Gastroesophageal sphincter (tissue), 4 donors: Measurements from ENCODE around the gene UBE2E2. TPM values are rescaled to one million over a fixed set of nuclear protein-coding genes. Genes with fewer than 3 reads are reported as not detected.

Experiments
- ATAC-seq: fragments of 150-250 bp; one replicate; pipeline ENCODE4 v1.9.1; 2016; ENCODE audit warnings: mild to moderate bottlenecking, moderate library complexity
- H3K27ac ChIP-seq, 4 donors: fragments of 200-600 bp; sonication (generic) in 3 of 4; 1 replicate in 3 of 4; 2 replicates in 1 of 4; pipeline ENCODE4 v1.5.1; 2016 to 2019
- H3K27me3 ChIP-seq: fragments of 200-600 bp; sonication (generic); one replicate; pipeline ENCODE4 v1.5.1; 2019
- H3K36me3 ChIP-seq, 2 donors: fragments of 200-600 bp; sonication (generic); one replicate each; pipeline ENCODE4 v1.5.1; 2019; ENCODE audit warnings: control low read depth in 1 of 2
- H3K4me1 ChIP-seq, 3 donors: fragments of 200-600 bp; sonication (generic); 1 replicate in 2 of 3; 2 replicates in 1 of 3; pipeline ENCODE4 v1.5.1; 2016 to 2019; ENCODE audit warnings: control low read depth in 2 of 3
- H3K4me3 ChIP-seq, 2 donors: fragments of 200-600 bp; sonication (generic); one replicate each; pipeline ENCODE4 v1.5.1; 2019; ENCODE audit warnings: mild to moderate bottlenecking in 1 of 2, moderate library complexity in 1 of 2
- H3K9me3 ChIP-seq, 3 donors: fragments of 200-600 bp; sonication (generic); one replicate each; pipeline ENCODE4 v1.5.1; 2017 to 2019; ENCODE audit warnings: control low read depth in 2 of 3
- EP300 ChIP-seq: sonication (generic); formaldehyde crosslinking; IDR thresholded peaks from one replicate; pipeline ENCODE4 v1.6.1; 2017; ENCODE audit warnings: antibody characterized with exemption, mild to moderate bottlenecking
- POLR2A ChIP-seq, 2 donors: fragments of 450-650 bp; IDR thresholded peaks; one replicate each; pipeline ENCODE4 v1.6.1; 2017; ENCODE audit warnings: antibody characterized with exemption in 2 of 2, mild to moderate bottlenecking in 2 of 2, moderate library complexity in 1 of 2
- POLR2AphosphoS5 ChIP-seq: sonication (generic); formaldehyde crosslinking; IDR thresholded peaks from one replicate; pipeline ENCODE4 v1.6.1; 2017; ENCODE audit warnings: antibody characterized with exemption
- WGBS, 2 donors: methylation state at CpG; one replicate each; pipeline ENCODE4 v1.1.5; 2018; ENCODE audit warnings: low coverage in 1 of 2; 5-methylcytosine and 5-hydroxymethylcytosine counted together
- total RNA-seq, 4 donors: library from RNA; depleted of rRNA; stranded (reverse); fragments of >200 nt; gene quantifications; one replicate each; pipeline ENCODE4 v1.1.0, GENCODE V29; 2016
- TF ChIP-seq, protein P1 (sequence below), 4 experiments: fragments of 200-600 bp in 2 of 4; fragments of 450-650 bp in 2 of 4; sonication (generic) in 1 of 4; IDR thresholded peaks; one replicate each; pipeline ENCODE4 v1.5.1; 2017 to 2019; ENCODE audit warnings: antibody characterized with exemption in 4 of 4, mild to moderate bottlenecking in 2 of 4, moderate library complexity in 2 of 4

UBE2E2 gene
- total RNA-seq, 4 donors from 2014 or later: 35.8 to 114 (median 70.2) TPM

DNA sequence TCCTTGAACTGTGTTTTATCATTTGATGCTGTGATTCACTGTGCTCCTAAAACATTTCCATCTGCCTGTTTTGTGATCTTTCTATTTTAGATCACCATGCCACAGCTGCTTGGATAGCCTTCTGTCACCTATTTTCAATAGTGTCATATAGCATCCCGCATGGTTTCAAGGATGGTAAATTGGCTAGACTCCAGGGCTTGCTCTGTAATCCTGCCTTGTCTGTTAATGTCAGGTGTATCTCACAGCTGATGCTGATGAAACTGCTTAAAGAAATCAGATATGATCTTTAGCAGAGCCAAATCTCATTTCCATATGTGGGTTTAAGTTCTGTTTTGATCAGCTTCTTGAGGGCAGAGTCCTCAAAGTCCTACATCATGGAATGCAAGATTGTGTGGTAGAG lies 182.2 kb downstream of the UBE2E2 start:
- no peak for TF ChIP-seq POLR2AphosphoS5
- TF ChIP-seq, protein P1, sequence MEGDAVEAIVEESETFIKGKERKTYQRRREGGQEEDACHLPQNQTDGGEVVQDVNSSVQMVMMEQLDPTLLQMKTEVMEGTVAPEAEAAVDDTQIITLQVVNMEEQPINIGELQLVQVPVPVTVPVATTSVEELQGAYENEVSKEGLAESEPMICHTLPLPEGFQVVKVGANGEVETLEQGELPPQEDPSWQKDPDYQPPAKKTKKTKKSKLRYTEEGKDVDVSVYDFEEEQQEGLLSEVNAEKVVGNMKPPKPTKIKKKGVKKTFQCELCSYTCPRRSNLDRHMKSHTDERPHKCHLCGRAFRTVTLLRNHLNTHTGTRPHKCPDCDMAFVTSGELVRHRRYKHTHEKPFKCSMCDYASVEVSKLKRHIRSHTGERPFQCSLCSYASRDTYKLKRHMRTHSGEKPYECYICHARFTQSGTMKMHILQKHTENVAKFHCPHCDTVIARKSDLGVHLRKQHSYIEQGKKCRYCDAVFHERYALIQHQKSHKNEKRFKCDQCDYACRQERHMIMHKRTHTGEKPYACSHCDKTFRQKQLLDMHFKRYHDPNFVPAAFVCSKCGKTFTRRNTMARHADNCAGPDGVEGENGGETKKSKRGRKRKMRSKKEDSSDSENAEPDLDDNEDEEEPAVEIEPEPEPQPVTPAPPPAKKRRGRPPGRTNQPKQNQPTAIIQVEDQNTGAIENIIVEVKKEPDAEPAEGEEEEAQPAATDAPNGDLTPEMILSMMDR (IDR thresholded peaks at IDR 0.05): no peak
- H3K9me3 ChIP-seq: no peaks in the 10 kb centered on the region
- no peak for ATAC-seq
- H3K36me3 ChIP-seq: no peaks in the 10 kb centered on the region
- no peaks in the 10 kb centered on the region for H3K27me3 ChIP-seq
- WGBS, 2 donors: 18% methylated on average over 1 of the region's 1 CpG; no CpG with 5 or more reads in 1 of the 2 donors
- peaks cover 0 to 19% (median 0%) of the 10 kb centered on the region in 3 donors for H3K4me1 ChIP-seq
- H3K4me3 ChIP-seq: no peak overlapping the region
- no peak overlapping the region for H3K27ac ChIP-seq

DNA sequence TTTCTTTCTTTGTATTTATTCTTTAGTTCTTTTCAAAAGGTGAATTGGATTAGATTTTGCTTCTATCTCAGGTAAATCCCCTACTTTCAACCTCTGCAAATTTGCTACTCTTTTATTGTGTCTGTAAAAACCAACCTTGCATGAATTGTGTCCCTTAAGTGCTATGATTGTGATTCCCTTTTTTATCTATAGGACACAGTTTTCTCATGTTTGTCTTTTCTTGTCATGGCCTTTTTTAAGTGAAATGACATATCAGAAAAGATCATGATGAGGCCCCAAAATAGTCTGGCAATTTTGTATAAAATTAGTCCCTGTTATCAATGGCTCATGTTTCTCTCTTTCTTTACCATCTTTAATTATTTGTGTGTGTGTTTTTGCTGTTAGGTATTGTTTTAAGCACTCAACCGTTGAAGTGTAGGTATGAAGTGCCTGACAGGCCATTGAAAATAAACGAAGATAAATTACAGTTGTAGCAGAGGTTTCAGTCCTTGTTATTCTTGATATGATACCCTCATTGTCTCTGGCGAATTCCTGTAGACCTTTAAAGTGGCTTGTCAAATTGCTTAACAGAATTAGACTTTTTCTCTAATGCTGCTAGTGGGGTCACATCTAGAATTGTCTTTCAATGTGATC lies 184.3 kb downstream of the UBE2E2 start:
- Histone ChIP-seq H3K27me3 (no peaks in the 10 kb centered on the region), H3K36me3 (no peaks in the 10 kb centered on the region), H3K27ac (no peak overlapping the region), H3K4me3 (no peak overlapping the region), H3K4me1 (peaks cover 0 to 19% (median 0%) of the 10 kb centered on the region in 3 donors), H3K9me3 (no peaks in the 10 kb centered on the region)
- TF ChIP-seq POLR2AphosphoS5 (no peak), POLR2A (IDR thresholded peaks at IDR 0.05) (no peak), EP300 (no peak)
- TF ChIP-seq, protein P1 (IDR thresholded peaks at IDR 0.05): no peak
- 55 to 64% methylated on average over 3 of the region's 3 CpGs for WGBS, 2 donors
- ATAC-seq: no peak

- no peak overlapping the region for H3K27ac ChIP-seq
- H3K4me1 ChIP-seq: peaks cover 0 to 19% (median 0%) of the 10 kb centered on the region in 3 donors
- no peak for ATAC-seq
- no peaks in the 10 kb centered on the region for H3K9me3 ChIP-seq
- H3K27me3 ChIP-seq: no peaks in the 10 kb centered on the region
- H3K4me3 ChIP-seq: no peak overlapping the region
- WGBS, 2 donors: 80 to 86% methylated on average over 1 to 5 of the region's 5 CpGs
- no peaks in the 10 kb centered on the region for H3K36me3 ChIP-seq
- TF ChIP-seq EP300 (no peak), POLR2AphosphoS5 (no peak), POLR2A (IDR thresholded peaks at IDR 0.05) (no peak)
- TF ChIP-seq, protein P1 (IDR thresholded peaks at IDR 0.05): no peak
These were observed 186.0 kb downstream of the UBE2E2 start for GRCh38 chr3:23389089-23389488.

DNA sequence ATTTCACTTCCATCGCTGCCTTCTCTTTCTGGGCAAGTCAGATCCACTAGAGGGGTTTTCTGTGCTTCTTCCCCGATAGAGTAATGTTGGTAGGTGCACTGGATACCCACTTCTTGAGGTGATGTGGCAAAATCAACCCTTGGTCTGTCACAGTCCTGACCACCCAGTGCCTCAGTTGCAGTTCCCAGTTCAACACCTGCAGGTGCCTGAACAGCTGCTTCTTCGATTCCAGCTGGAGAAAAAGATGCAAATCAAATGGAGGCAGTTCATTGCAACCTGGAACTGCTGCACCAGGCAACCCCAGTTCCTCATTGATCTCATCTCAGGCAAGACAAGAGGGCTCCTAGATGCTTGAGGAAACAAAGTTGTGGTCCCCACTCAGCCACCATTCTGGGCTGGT lies 186.6 kb downstream of the UBE2E2 start:
- TF ChIP-seq, protein P1 (IDR thresholded peaks at IDR 0.05): no peak
- TF ChIP-seq POLR2AphosphoS5 (no peak), EP300 (no peak), POLR2A (IDR thresholded peaks at IDR 0.05) (no peak)
- Histone ChIP-seq H3K27ac (no peak overlapping the region), H3K9me3 (no peaks in the 10 kb centered on the region), H3K36me3 (no peaks in the 10 kb centered on the region), H3K27me3 (no peaks in the 10 kb centered on the region), H3K4me3 (no peak overlapping the region), H3K4me1 (peaks cover 0 to 19% (median 0%) of the 10 kb centered on the region in 3 donors)
- ATAC-seq: no peak
- 86 to 100% methylated on average over 1 to 3 of the region's 3 CpGs for WGBS, 2 donors

DNA sequence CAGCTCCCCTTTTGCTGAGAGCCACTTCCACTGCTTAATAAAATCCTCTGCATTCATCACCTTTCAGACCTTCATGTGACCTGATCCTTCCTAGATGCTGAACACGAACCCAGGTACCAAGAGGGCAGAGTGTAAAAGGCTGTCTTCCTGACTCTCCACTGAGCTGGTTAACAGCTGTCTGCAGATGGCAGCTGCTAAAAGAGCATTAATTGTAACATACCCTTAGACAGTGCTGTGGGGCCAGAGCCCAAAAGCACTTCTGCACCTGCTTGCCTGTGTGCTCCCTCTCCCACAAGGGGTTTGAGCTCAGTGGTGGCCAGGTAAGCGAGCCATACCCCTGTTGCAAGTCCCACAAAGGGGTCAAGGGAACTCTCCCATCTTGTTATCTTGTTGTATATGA lies 187.3 kb downstream of the UBE2E2 start:
- Histone ChIP-seq H3K27me3 (no peaks in the 10 kb centered on the region), H3K9me3 (no peaks in the 10 kb centered on the region), H3K4me1 (peaks cover 0 to 19% (median 0%) of the 10 kb centered on the region in 3 donors), H3K4me3 (no peak overlapping the region), H3K27ac (no peak overlapping the region), H3K36me3 (no peaks in the 10 kb centered on the region)
- no peak for ATAC-seq
- TF ChIP-seq POLR2AphosphoS5: no peak
- no peak for TF ChIP-seq POLR2A (IDR thresholded peaks at IDR 0.05)
- no peak for TF ChIP-seq EP300
- TF ChIP-seq, protein P1 (IDR thresholded peaks at IDR 0.05): no peak
- 100% methylated on average over 1 to 2 of the region's 2 CpGs for WGBS, 2 donors
